ENCODE measurements around the gene SCN4A. TPM values are rescaled to one million over a fixed set of nuclear protein-coding genes. Genes with fewer than 3 reads are reported as not detected.

SCN4A gene
- total RNA-seq, 1 donor from 2014 or later = 1.6 TPM

- DNase-seq (ENCODE audit: low read depth, low spot score) = no peak
- H3K4me1 Mint-ChIP-seq = no peaks in the 10 kb centered on the region
- no peak overlapping the region for H3K27ac Mint-ChIP-seq (ENCODE audit: unreplicated experiment)
- TF ChIP-seq CTCF (conservative IDR thresholded peaks at IDR 0.05) = no peak
- no peaks in the 10 kb centered on the region for H3K9me3 Mint-ChIP-seq
- peaks cover 14% of the 10 kb centered on the region for H3K27me3 Mint-ChIP-seq (ENCODE audit: low read depth)
- no peak overlapping the region for H3K4me3 Mint-ChIP-seq
- no peaks in the 10 kb centered on the region for H3K36me3 Mint-ChIP-seq (ENCODE audit: low read depth)
These were observed 2.9 kb upstream of the SCN4A start for GRCh38 chr17:63975541-63976092.

GRCh38 chr17:63974594-63975192 lies 2.0 kb upstream of the SCN4A start:
- no peak overlapping the region for H3K4me3 Mint-ChIP-seq
- peak overlapping the region; percentile 85 for H3K27ac Mint-ChIP-seq (ENCODE audit: unreplicated experiment)
- no peak for TF ChIP-seq CTCF (conservative IDR thresholded peaks at IDR 0.05)

GRCh38 chr17:63973930-63974593 lies 1.3 kb upstream of the SCN4A start:
- TF ChIP-seq CTCF (conservative IDR thresholded peaks at IDR 0.05) = no peak
- H3K27me3 Mint-ChIP-seq (ENCODE audit: low read depth) = peaks cover 15% of the 10 kb centered on the region
- no peaks in the 10 kb centered on the region for H3K4me1 Mint-ChIP-seq
- no peak overlapping the region for H3K4me3 Mint-ChIP-seq
- DNase-seq (ENCODE audit: low read depth, low spot score) = no peak
- H3K36me3 Mint-ChIP-seq (ENCODE audit: low read depth) = no peaks in the 10 kb centered on the region
- no peaks in the 10 kb centered on the region for H3K9me3 Mint-ChIP-seq
- peak overlapping the region; percentile 85 for H3K27ac Mint-ChIP-seq (ENCODE audit: unreplicated experiment)

More at GRCh38 chr17:63974594-63975192, 2.0 kb upstream of the SCN4A start:
- peaks cover 14% of the 10 kb centered on the region for H3K27me3 Mint-ChIP-seq (ENCODE audit: low read depth)
- H3K9me3 Mint-ChIP-seq = no peaks in the 10 kb centered on the region
- no peaks in the 10 kb centered on the region for H3K4me1 Mint-ChIP-seq
- no peak for DNase-seq (ENCODE audit: low read depth, low spot score)
- H3K36me3 Mint-ChIP-seq (ENCODE audit: low read depth) = no peaks in the 10 kb centered on the region

- Mint-ChIP-seq H3K4me3 (no peak overlapping the region), H3K27ac (ENCODE audit: unreplicated experiment) (no peak overlapping the region), H3K4me1 (no peaks in the 10 kb centered on the region), H3K9me3 (no peaks in the 10 kb centered on the region), H3K36me3 (ENCODE audit: low read depth) (no peaks in the 10 kb centered on the region), H3K27me3 (ENCODE audit: low read depth) (peaks cover 17% of the 10 kb centered on the region)
- TF ChIP-seq CTCF (conservative IDR thresholded peaks at IDR 0.05) = no peak
- no peak for DNase-seq (ENCODE audit: low read depth, low spot score)
These were observed 529 bp upstream of the SCN4A start for GRCh38 chr17:63973247-63973646.

- Mint-ChIP-seq H3K4me3 (no peak overlapping the region), H3K4me1 (no peaks in the 10 kb centered on the region)
These were observed 3.4 kb downstream of the SCN4A start for GRCh38 chr17:63969278-63969677.

More at GRCh38 chr17:63969278-63969677, 3.4 kb downstream of the SCN4A start:
- no peaks in the 10 kb centered on the region for H3K36me3 Mint-ChIP-seq (ENCODE audit: low read depth)
- peaks cover 4% of the 10 kb centered on the region for H3K27me3 Mint-ChIP-seq (ENCODE audit: low read depth)
- no peaks in the 10 kb centered on the region for H3K9me3 Mint-ChIP-seq
- DNase-seq (ENCODE audit: low read depth, low spot score) = no peak
- H3K27ac Mint-ChIP-seq (ENCODE audit: unreplicated experiment) = peak overlapping the region; percentile 28
- no peak for TF ChIP-seq CTCF (conservative IDR thresholded peaks at IDR 0.05)
